SK-N-SH treated with all-trans-retinoic acid at 6 μM for 48 hours (cell line): ENCODE results near the gene UFD1.

Source experiments
- ATAC-seq: fragments of 200-7000 bp; cut with Tn5 transposase; 3 replicates; pipeline ENCODE4 v1.9.1; 2020; ENCODE audit warnings: mild to moderate bottlenecking, moderate library complexity
- ARNTL ChIP-seq: fragments of 450-650 bp; formaldehyde crosslinking; IDR thresholded peaks from 2 replicates; pipeline ENCODE4 v1.5.0; 2020; ENCODE audit warnings: low read depth, mild to moderate bottlenecking, moderate library complexity, borderline replicate concordance
- BACH2 ChIP-seq: fragments of 250-450 bp; sonication (Bioruptor Pico); IDR thresholded peaks from 2 replicates; pipeline ENCODE4 v1.9.0; 2021; ENCODE audit warnings: mild to moderate bottlenecking, borderline replicate concordance
- CREB5 ChIP-seq: fragments of 250-450 bp; sonication (Bioruptor Pico); IDR thresholded peaks from 2 replicates; pipeline ENCODE4 v1.5.1; 2020; ENCODE audit warnings: low read depth, mild to moderate bottlenecking, moderate library complexity
- CSDC2 ChIP-seq: fragments of 250-450 bp; sonication (Bioruptor Pico); IDR thresholded peaks from 2 replicates; pipeline ENCODE4 v1.5.0; 2020; ENCODE audit warnings: mild to moderate bottlenecking, moderate library complexity
- CSRNP3 ChIP-seq: fragments of 250-450 bp; sonication (Bioruptor Pico); IDR thresholded peaks from 2 replicates; pipeline ENCODE4 v1.5.1; 2021; ENCODE audit warnings: mild to moderate bottlenecking, moderate library complexity
- ESRRG ChIP-seq: fragments of 250-450 bp; sonication (Bioruptor Pico); IDR thresholded peaks from 2 replicates; pipeline ENCODE4 v1.6.1; 2021; ENCODE audit warnings: mild to moderate bottlenecking
- GLIS3 ChIP-seq: fragments of 250-450 bp; sonication (Bioruptor Pico); IDR thresholded peaks from 2 replicates; pipeline ENCODE4 v1.5.0; 2020; ENCODE audit warnings: mild to moderate bottlenecking, moderate library complexity
- ISL1 ChIP-seq: fragments of 250-450 bp; sonication (Bioruptor Pico); IDR thresholded peaks from 2 replicates; pipeline ENCODE4 v2.1.2; 2022; ENCODE audit warnings: mild to moderate bottlenecking, moderate library complexity
- OSR1 ChIP-seq: fragments of 250-450 bp; sonication (Bioruptor Pico); IDR thresholded peaks from 2 replicates; pipeline ENCODE4 v1.8.0; 2022; ENCODE audit warnings: moderate library complexity, mild to moderate bottlenecking, inconsistent platforms
- PATZ1 ChIP-seq: fragments of 250-450 bp; sonication (Bioruptor Pico); IDR thresholded peaks from 2 replicates; pipeline ENCODE4 v1.8.0; 2020; ENCODE audit warnings: mild to moderate bottlenecking, moderate library complexity, borderline replicate concordance
- PPARA ChIP-seq: fragments of 250-450 bp; sonication (Bioruptor Pico); IDR thresholded peaks from 2 replicates; pipeline ENCODE4 v1.5.0; 2020; ENCODE audit warnings: mild to moderate bottlenecking, borderline replicate concordance
- RARB ChIP-seq: fragments of 250-450 bp; sonication (Bioruptor Pico); IDR thresholded peaks from 2 replicates; pipeline ENCODE4 v1.8.0; 2021; ENCODE audit warnings: mild to moderate bottlenecking, moderate library complexity
- TCF4 ChIP-seq: fragments of 250-450 bp; sonication (Bioruptor Pico); IDR thresholded peaks from 2 replicates; pipeline ENCODE4 v1.8.0; 2021; ENCODE audit warnings: mild to moderate bottlenecking, moderate library complexity, borderline replicate concordance
- TOX ChIP-seq: fragments of 250-450 bp; sonication (Bioruptor Pico); IDR thresholded peaks from 2 replicates; pipeline ENCODE4 v1.8.0; 2021; ENCODE audit warnings: mild to moderate bottlenecking, moderate library complexity, borderline replicate concordance
- TSHZ2 ChIP-seq: fragments of 250-450 bp; sonication (Bioruptor Pico); IDR thresholded peaks from 2 replicates; pipeline ENCODE4 v1.5.0; 2020; ENCODE audit warnings: mild to moderate bottlenecking, moderate library complexity
- ZC3H10 ChIP-seq: fragments of 250-450 bp; sonication (Bioruptor Pico); IDR thresholded peaks from 2 replicates; pipeline ENCODE4 v1.5.1; 2021; ENCODE audit warnings: mild to moderate bottlenecking, moderate library complexity
- ZFP3 ChIP-seq: fragments of 250-450 bp; sonication (Bioruptor Pico); IDR thresholded peaks from 2 replicates; pipeline ENCODE4 v1.5.0; 2020; ENCODE audit warnings: mild to moderate bottlenecking, moderate library complexity
- ZFP30 ChIP-seq: fragments of 450-650 bp; formaldehyde crosslinking; IDR thresholded peaks from 2 replicates; pipeline ENCODE4 v1.5.0; 2022; ENCODE audit warnings: mild to moderate bottlenecking, moderate library complexity
- ZNF565 ChIP-seq: fragments of 450-650 bp; formaldehyde crosslinking; conservative IDR thresholded peaks from 2 replicates; pipeline ENCODE4 v1.5.0; 2020; ENCODE audit warnings: low read depth, mild to moderate bottlenecking, moderate library complexity
- ZNF70 ChIP-seq: fragments of 450-650 bp; formaldehyde crosslinking; IDR thresholded peaks from 2 replicates; pipeline ENCODE4 v1.5.0; 2020; ENCODE audit warnings: mild to moderate bottlenecking, moderate library complexity
- ZNF8 ChIP-seq: fragments of 450-650 bp; formaldehyde crosslinking; IDR thresholded peaks from 2 replicates; pipeline ENCODE4 v1.5.0; 2020; ENCODE audit warnings: mild to moderate bottlenecking, moderate library complexity

Gene UFD1

GRCh38 chr22:19498866-19499190 lies 19.8 kb upstream of the UFD1 start:
- TF ChIP-seq ARNTL (CRISPR knock-in tag) (no peak), TOX (no peak), ZNF70 (CRISPR knock-in tag) (no peak), ZC3H10 (no peak), OSR1 (CRISPR knock-in tag) (no peak), CSRNP3 (CRISPR knock-in tag) (no peak), ISL1 (CRISPR knock-in tag) (no peak), RARB (CRISPR knock-in tag) (no peak), PATZ1 (no peak), TSHZ2 (CRISPR knock-in tag) (no peak), CSDC2 (CRISPR knock-in tag) (no peak), PPARA (CRISPR knock-in tag) (no peak), TCF4 (CRISPR knock-in tag) (no peak), ZNF565 (CRISPR knock-in tag) (no peak), ZFP3 (CRISPR knock-in tag) (no peak), ZNF8 (no peak), ESRRG (CRISPR knock-in tag) (no peak)
- no peak for ATAC-seq

GRCh38 chr22:19498154-19498865 lies 19.3 kb upstream of the UFD1 start:
- TF ChIP-seq ISL1 (CRISPR knock-in tag) (no peak), TCF4 (CRISPR knock-in tag) (no peak), BACH2 (CRISPR knock-in tag) (no peak), RARB (CRISPR knock-in tag) (no peak), ZC3H10 (no peak), ZNF70 (CRISPR knock-in tag) (no peak), PATZ1 (no peak), PPARA (CRISPR knock-in tag) (no peak), ZNF8 (no peak), CSRNP3 (CRISPR knock-in tag) (no peak), ZFP30 (CRISPR knock-in tag) (no peak), CREB5 (no peak), ARNTL (CRISPR knock-in tag) (no peak), GLIS3 (no peak), TSHZ2 (CRISPR knock-in tag) (no peak)
- ATAC-seq, result no peak
